ENCODE measurements around the gene TDRD7.
"Not testable (repeated sequence)": the region's sequence is repeated elsewhere in the genome, so short reads cannot be mapped to it uniquely, and the experiment has no call there.

The TDRD7 gene

DNA sequence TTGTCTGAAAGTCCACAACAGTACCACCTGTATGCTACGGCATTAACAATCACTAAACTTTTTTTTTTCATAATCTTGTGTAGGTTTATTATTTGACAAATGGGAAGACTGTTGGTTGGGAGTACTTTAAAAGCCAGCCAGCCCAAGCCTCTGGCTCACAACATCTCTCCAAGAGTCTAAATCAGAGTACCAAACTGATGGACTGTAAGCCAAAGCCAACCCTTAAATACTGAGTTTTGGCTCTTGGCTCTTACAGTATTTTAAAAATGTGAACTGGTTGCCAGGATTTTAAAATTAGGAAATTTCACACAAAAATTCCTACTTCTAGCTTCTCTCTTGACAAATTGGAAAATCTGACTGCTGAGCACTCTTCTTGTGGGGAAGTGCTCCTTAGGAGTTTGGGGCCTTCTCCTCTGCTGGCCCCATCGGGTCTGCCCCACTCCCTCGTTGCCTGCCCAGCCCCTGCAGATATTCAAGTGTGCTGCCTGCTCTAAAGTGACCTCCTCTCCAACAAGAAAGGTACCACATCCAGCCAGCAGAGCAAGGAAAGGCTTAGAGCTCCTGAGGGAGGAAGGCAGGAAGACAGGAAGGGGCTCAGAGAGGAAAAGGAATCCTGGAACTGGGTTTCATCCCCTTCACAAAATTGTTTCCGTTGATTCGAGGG is 67.7 kb downstream of the TDRD7 start:
- FAIRE-seq, result no peak

DNA sequence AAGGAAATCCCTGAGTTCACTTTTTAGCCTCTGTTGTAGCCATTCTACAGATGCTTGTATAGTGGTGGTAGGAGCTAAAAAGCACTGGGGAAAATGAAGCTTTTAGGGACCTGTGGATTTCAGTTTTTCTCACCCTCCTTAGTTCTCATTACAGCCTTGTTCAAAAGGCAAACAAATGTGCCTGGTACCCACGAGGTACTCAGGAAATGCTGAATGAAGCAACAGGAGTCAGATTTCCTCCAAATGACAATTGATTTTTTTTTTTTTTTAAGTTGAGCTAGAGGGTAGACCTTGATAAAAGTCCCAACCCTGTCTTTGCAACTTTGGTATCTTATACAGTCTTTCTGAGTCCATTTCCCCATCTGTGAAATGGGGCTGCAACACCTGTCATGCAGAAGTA is 68.3 kb downstream of the TDRD7 start:
- no peak for FAIRE-seq

DNA sequence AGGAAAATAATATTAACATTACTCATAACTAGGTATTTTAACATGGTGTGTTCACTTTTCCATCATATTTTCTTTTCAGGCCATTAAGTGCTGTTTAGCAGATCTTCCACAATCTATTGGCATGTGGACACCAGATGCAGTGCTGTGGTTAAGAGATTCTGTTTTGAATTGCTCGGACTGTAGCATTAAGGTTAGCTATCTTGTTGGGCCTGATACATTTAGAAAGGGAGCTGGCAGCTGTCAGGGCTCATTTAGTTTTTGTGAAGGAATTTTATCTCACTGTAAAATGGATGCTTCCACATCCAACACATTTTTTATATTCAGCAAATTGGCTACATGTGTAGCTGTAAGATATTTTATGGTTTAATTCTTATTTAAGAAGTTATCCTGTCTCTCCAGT is 68.9 kb downstream of the TDRD7 start:
- no peak for FAIRE-seq

- FAIRE-seq, result no peak
These were observed 72.2 kb downstream of the TDRD7 start for GRCh38 chr9:97484134-97484533.

DNA sequence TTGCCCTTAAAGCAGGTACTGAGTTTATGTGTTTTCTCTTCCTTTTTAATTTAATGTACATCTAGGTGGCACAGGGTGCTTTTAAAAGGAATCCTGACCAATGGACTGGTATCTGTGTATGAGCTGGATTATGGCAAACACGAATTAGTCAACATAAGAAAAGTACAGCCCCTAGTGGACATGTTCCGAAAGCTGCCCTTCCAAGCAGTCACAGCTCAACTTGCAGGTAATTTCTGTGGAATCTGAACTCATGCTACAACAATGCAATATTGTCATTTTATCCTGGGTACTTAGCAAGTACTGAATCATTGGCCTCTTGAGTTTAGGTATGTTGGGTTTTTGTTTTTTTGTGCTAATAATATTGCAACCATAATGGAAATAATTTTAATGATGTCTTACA is 75.2 kb downstream of the TDRD7 start:
- FAIRE-seq, result no peak

DNA sequence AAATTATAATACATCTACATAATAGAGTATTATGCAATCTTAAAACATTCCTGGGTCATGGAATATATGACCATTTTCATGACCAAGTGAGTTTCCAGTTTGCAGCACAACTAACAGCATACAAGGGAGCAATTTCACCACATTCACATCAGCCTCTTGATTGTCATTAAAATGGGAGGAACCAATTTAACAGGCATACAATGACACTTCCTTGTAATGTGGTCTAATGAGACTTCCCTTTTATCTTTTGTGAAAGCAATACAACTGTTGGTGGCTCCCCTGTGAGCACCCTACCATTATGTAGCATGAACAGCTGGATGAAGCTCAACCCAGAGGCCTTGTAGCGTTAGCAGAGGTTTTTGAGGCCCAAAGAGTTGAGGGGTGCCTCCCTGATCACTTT is 76.0 kb downstream of the TDRD7 start:
- FAIRE-seq, result no peak

DNA sequence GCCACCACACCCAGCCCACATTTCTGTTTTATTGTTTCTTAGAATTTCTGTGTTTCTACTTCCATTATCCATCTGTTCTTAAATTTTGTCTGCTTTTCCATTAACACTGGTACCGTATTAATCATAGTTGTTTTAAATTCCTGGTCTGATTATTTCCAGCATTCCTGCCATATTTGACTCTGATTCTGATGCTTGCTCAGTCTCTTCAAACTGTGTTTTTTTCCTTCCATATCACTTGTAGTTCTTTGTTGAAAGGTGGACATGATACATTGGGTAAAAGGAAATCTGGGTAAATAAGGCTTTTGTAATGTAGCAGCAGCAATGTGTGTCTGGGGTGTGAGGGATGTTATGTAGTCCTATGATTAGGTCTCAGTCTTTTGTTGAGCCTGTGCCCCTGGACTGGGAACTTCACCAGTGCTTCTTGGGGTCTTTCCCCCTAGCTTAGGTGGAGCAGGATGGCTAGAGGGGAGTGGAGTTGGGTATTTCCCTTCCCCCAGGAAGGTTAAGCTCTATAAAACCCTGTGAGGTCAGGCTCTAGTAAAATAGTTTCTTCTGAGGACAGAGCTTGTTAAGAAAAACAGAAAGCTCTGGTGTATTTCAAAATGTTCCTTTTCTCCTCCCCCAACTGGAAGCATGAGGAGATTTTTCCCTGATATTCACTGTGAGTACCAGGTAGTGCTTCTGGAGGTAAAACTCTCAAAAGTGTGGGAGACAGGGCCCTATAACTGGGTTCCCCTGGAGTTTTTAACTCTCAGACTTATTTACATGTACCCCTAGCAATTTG is 79.5 kb downstream of the TDRD7 start:
- no peak for FAIRE-seq

- not testable (repeated sequence) for FAIRE-seq
These were observed 85.9 kb downstream of the TDRD7 start for GRCh38 chr9:97497558-97498375.

DNA sequence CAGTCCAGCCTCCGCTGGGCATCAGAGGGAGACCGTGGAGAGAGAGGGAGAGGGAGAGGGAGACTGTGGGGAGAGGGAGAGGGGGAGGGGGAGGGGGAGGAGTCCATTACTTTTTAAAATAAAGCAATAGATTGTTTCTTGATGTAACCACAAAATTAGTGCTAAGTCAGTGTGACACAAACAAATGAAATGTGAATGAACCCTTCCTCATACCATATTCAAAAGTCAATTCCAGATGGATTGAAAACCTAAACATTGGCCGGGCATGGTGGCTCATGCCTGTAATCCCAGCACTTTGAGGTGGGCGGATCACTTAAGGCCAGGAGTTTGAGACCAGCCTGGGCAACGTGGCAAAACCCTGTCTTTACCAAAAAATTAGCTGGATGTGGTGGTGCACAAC is 87.0 kb downstream of the TDRD7 start:
- FAIRE-seq, result not testable (repeated sequence)

DNA sequence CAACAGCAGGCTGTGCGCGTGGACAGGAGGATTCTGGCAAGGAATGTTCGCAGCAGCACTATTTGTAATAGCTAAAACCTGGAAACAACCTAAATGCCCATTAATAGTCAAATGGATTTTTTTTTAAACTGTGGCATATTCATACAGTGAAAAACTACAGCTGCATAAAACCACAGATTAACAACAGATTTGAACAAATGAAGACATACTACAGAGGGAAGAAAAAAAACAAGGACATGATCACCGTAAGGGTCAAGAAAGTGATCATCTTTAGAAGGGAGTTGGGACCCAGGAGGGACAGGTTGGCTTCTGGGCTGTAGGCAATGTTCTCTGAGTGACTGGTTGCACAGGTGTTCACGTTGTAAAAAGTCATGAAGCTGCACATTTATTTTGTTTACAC is 88.4 kb downstream of the TDRD7 start:
- FAIRE-seq, result no peak

DNA sequence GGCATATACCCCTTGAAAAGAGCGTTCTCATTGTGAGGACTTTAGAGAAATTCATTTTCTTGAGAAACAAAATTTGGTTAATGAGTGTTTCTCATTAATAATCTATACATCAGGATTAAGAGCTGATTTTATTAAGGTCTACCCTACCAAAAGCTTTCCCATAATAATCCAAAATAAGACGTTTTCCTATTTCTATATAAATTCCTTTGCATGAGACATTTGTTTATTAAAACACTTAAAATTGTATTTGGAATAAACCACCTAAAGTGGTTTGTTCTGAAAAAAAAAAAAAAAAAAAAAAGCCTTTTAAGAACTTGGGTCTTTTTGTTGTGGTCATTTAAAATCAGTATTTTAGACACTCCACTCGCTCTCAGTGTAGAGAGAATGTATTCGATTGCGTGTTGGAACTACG is 88.9 kb downstream of the TDRD7 start:
- FAIRE-seq, result no peak

DNA sequence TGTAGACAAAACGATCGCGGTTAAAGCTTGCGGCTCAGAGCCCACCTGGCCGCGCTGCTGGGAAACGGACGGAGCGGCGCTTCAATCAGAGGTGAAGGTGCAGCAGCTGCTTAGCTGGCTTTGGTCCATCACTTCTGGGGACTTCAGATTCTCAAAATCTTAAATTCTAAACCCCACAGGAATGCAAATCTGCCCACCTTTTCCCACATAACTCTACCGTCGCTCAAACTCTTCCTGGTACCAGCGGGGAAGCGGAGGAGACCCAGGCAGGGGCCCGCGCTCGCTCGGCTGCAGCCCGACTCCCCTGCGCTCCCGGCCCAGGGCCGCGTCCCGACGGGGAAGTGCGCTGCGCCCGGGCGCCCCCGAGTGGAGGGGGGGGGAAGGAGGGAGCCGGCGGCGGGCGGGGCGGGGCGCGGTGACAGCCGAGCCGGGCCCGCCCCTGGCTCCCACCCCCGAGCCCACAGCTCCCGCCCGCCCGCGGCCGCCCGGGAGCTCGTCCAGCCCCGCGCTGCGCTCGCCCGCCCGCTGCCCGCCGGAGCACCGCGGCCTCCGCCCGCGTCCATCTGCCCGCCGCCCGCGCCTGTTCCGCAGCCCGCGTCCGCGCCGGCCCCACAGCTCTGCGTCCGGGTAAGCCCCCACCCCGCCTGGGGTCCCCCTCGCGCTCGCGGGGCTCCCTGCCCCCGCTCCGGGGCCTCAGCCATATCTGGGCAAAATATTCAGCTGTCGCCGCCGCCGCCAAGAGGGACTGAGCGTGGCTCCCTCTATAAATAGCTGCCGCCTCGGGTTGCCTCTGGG is 89.5 kb downstream of the TDRD7 start, which contains the start of gene TMOD1:
TSS of gene TMOD1 (plus strand) at position 490 of the 795 bp plus-strand sequence. CDS start 22,523 bp downstream, outside the sequence.
- FAIRE-seq, result no peak

DNA sequence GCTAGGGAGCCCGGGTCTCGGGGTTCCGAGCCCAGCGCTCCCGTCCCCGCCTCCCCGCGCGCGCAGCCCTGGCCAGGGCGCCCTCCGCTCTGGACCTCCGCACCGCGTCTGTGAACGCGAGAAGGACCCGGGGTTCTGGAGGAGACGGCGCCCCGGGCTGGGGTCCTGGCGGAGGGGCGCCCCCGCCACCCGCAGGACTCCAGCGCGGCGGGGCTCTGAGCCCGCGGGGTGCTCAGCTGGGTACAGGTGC is 90.0 kb downstream of the TDRD7 start:
- no peak for FAIRE-seq

GRCh38 chr9:97502222-97502983 is 90.5 kb downstream of the TDRD7 start:
- no peak for FAIRE-seq

GRCh38 chr9:97502984-97503861 is 91.3 kb downstream of the TDRD7 start:
- FAIRE-seq, result no peak

DNA sequence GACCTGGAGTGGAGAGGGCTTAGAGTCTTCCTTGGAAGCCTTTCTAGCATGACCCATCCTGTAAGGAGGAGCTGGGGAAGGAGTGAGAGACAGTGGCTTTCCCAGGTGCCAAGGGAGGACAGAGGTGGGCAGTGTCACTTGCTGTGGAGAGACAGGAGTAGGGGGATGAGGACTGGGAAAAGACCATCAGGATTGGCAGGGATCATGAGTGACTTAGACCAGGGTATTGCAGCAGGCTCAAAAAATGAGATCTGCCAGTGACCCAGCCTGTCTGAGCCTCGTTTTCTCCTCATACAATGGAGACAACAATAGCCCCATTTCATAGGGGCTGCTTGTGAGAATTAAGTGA is 91.9 kb downstream of the TDRD7 start:
- FAIRE-seq, result no peak

GRCh38 chr9:97504381-97505216 is 92.7 kb downstream of the TDRD7 start:
- FAIRE-seq, result no peak

DNA sequence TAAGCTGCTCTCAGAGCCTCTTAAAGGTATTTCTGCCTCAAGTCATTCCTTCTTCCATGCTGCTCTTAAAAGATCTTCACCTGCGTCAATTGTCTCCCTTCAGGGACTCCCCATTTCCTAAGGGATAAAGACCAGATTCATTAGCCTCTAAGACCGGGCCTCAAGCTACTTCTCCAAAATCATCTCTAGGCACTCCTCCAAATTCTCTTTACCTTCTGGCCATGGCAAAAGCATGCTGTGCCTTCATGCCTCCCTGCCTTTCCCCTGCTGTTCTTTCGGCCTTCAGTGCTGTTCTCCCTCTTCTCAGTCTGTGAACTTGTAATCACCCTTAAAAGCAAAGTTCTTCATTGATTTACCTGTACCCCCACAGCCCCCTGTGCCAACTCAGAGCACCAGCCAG is 93.9 kb downstream of the TDRD7 start:
- FAIRE-seq, result no peak

- FAIRE-seq, result no peak
These were observed 94.4 kb downstream of the TDRD7 start for GRCh38 chr9:97506306-97506705.

GRCh38 chr9:97506787-97507186 is 94.9 kb downstream of the TDRD7 start:
- no peak for FAIRE-seq

Data from A204.1 (cell line).